Activated CD8-positive, alpha-beta T cell treated with anti-CD3 and anti-CD28 coated beads for 36 hours (primary cell): ENCODE results near the gene IFIT5. TPM values are rescaled to one million over a fixed set of nuclear protein-coding genes. Genes with fewer than 3 reads are reported as not detected.
A peak's percentile ranks its signal among the peaks of the same experiment; 100 is the strongest.

Source experiments
- ATAC-seq: fragments of 200-7000 bp; cut with Tn5 transposase; one replicate; pipeline ENCODE4 v1.10.0; 2021; ENCODE audit warnings: mild to moderate bottlenecking, moderate library complexity
- CTCF ChIA-PET: fragments of 350-600 bp; sonication (Branson Sonifier 250); formaldehyde crosslinking; loops from one replicate; lab custom pipeline; 2021; ENCODE audit warnings: antibody characterized with exemption; lab: Charles Lee
- POLR2A ChIA-PET: fragments of 350-600 bp; sonication (Branson Sonifier 250); formaldehyde crosslinking; loops from one replicate; lab custom pipeline; 2021; ENCODE audit warnings: antibody characterized with exemption; lab: Charles Lee
- DNase-seq: peaks from one replicate; pipeline ENCODE4 v3.0.0-alpha.2; 2020
- H3K27ac Mint-ChIP-seq: one replicate; pipeline ENCODE4 v1.8.0; 2021; ENCODE audit warnings: mild to moderate bottlenecking, mixed read lengths
- H3K27me3 Mint-ChIP-seq: one replicate; pipeline ENCODE4 v1.8.0; 2021; ENCODE audit warnings: mixed read lengths
- H3K36me3 Mint-ChIP-seq: one replicate; pipeline ENCODE4 v1.8.0; 2021; ENCODE audit warnings: low read depth, mixed read lengths
- H3K4me1 Mint-ChIP-seq: one replicate; pipeline ENCODE4 v1.8.0; 2021; ENCODE audit warnings: low read depth, mixed read lengths
- H3K4me3 Mint-ChIP-seq: one replicate; pipeline ENCODE4 v1.8.0; 2021; ENCODE audit warnings: mild to moderate bottlenecking, moderate library complexity, mixed read lengths
- H3K9me3 Mint-ChIP-seq: one replicate; pipeline ENCODE4 v1.8.0; 2021; ENCODE audit warnings: mixed read lengths
- intact Hi-C: fragments of 100-400 bp; cut with micrococcal nuclease; formaldehyde crosslinking; loops from one replicate; pipeline ENCODE4 v1.10.0; 2022
- total RNA-seq, 2 experiments: library from RNA; stranded (reverse); gene quantifications; one replicate each; pipeline ENCODE4 v1.2.3, GENCODE V29; 2021
- TF ChIP-seq, protein P1 (sequence below): fragments of 200-600 bp; IDR thresholded peaks from one replicate; pipeline ENCODE4 v1.8.0; 2022; ENCODE audit warnings: antibody characterized with exemption, mild to moderate bottlenecking

Gene IFIT5
- total RNA-seq, 2 experiments from 2014 or later = 11.7 to 12.6 TPM

DNA sequence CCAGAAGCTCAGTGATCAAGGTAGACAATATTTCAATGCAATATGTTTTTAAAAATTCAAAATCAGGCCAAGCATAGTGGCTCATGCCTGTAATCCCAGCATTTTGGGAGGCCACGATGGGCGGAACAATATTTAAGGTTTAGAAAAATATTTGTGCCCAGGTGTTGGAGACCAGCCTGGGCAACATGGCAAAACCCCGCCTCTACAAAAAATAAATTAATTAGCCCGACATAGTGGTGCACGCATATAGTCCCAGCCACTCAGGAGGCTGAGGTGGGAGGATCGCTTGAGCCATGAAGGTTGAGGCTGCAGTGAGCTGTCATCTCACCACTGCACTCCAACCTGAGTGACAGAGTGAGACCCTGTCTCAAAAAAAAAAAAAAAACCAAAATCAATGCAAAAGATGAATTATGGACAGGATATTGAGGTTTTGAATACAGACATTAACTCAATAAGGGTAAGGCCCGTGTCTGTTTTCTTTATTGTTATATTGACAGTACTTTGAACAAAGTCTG, 913 bp upstream of the IFIT5 start:
- Mint-ChIP-seq H3K27ac (peak overlapping the region; percentile 89), H3K36me3 (peaks cover 32% of the 10 kb centered on the region), H3K4me3 (peak overlapping the region; percentile 86), H3K27me3 (no peaks in the 10 kb centered on the region), H3K9me3 (peaks cover 4% of the 10 kb centered on the region), H3K4me1 (peaks cover 49% of the 10 kb centered on the region)
- CTCF ChIA-PET = interaction anchor here (1.0 to 2.1 kb wide), 6 partner anchors 11 to 383 kb away, joined by 3 to 8 read pairs (median 4); partner anchors contain the start of gene IFIT1
- ATAC-seq (no peak), DNase-seq (no peak)
- TF ChIP-seq, protein P1, sequence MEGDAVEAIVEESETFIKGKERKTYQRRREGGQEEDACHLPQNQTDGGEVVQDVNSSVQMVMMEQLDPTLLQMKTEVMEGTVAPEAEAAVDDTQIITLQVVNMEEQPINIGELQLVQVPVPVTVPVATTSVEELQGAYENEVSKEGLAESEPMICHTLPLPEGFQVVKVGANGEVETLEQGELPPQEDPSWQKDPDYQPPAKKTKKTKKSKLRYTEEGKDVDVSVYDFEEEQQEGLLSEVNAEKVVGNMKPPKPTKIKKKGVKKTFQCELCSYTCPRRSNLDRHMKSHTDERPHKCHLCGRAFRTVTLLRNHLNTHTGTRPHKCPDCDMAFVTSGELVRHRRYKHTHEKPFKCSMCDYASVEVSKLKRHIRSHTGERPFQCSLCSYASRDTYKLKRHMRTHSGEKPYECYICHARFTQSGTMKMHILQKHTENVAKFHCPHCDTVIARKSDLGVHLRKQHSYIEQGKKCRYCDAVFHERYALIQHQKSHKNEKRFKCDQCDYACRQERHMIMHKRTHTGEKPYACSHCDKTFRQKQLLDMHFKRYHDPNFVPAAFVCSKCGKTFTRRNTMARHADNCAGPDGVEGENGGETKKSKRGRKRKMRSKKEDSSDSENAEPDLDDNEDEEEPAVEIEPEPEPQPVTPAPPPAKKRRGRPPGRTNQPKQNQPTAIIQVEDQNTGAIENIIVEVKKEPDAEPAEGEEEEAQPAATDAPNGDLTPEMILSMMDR = no peak
- intact Hi-C loops = no loop called here
- POLR2A ChIA-PET = interaction anchor here (1.0 to 1.8 kb wide), 8 partner anchors 10 to 333 kb away, joined by 3 to 8 read pairs (median 4); partner anchors contain the start of genes IFIT1 and LIPA

DNA sequence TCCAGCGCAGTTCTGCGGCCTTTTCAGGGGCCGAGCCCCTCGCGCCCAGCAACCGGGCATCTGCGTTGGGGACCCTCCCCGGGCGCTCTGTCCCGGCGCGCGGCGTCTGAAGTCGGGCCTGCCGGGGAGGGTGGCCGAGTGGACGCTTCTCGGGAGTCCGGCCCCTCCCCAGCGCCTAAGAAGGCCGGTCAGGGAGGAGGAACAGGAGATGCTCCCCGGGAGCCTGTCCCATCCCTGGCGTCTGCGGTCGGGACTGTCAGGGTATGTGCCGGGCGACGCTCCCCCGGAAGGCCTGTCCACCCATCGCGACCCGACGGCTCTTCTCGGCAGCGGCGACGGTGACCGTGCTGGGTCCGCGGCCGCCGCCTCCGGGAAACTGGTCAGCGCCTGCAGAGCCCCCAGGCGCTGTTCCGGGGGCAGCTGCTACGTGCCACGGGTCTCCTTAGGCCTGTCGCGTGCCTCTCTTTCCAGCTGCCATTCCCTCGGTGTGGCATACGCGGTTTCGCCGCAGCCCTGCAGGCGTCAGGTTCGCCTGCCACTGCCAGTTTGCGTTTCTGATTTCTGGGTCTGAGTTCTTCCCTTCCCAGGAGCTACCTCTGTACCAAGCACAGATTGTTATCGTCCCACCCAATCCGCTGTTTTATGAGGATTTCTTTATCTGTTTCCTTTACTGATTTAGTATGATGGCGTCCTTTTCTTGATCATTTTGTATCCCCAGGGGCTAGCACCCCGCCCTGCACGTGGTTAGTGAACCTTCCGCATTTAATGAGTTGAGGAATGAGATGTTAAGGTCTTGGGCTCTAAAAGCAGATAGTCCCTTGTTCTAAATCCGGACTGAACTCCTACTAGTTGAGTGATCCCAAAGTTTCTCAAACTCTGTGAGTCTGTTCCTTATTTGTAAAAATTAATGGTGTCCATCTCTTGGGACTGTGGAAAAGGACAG, 782 bp downstream of the IFIT5 start:
- TF ChIP-seq, protein P1 = no peak
- DNase-seq (peak; percentile 40), ATAC-seq (peak; percentile 43)
- H3K36me3 Mint-ChIP-seq = peaks cover 36% of the 10 kb centered on the region
- H3K4me3 Mint-ChIP-seq = peak overlapping the region; percentile 86
- peaks cover 55% of the 10 kb centered on the region for H3K4me1 Mint-ChIP-seq
- CTCF ChIA-PET = interaction anchor here (0.9 to 1.3 kb wide), 2 partner anchors 83 to 157 kb away, joined by 3 to 6 read pairs; no protein-coding TSS in a partner anchor
- no peaks in the 10 kb centered on the region for H3K27me3 Mint-ChIP-seq
- POLR2A ChIA-PET = interaction anchor here (0.6 to 1.8 kb wide), 7 partner anchors 11 to 229 kb away, joined by 3 to 8 read pairs (median 3); partner anchors contain the start of gene IFIT1
- peak overlapping the region; percentile 89 for H3K27ac Mint-ChIP-seq
- intact Hi-C loops = no loop called here
- peaks cover 4% of the 10 kb centered on the region for H3K9me3 Mint-ChIP-seq

DNA sequence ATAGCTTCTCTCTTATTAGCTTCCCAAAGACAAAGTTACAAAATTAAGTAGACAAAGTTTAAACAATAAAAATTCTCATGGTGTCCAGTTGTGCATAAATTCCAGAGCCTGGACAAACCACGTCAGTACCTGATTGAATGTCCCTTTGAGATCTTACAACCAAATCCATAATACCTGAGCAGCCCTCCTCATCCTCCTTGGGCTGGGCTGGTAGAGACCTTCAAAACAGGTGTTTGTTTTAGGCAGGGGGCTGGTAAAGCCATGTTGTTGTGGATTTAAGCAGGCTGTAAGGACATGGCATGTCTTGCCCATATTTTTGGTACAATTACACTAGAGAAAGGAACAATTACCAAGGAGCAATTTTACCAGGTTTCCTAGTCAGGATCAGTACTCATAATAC, 2.1 kb downstream of the IFIT5 start:
- H3K4me3 Mint-ChIP-seq = peak overlapping the region; percentile 86
- peaks cover 48% of the 10 kb centered on the region for H3K36me3 Mint-ChIP-seq
- peaks cover 4% of the 10 kb centered on the region for H3K9me3 Mint-ChIP-seq
- peak overlapping the region; percentile 89 for H3K27ac Mint-ChIP-seq
- intact Hi-C loops = no loop called here
- no peaks in the 10 kb centered on the region for H3K27me3 Mint-ChIP-seq
- ATAC-seq = no peak
- ChIA-PET CTCF (interaction anchor here (1.1 kb wide), 1 partner anchor 115 kb away, joined by 4 read pairs; the partner anchor contains the start of gene IFIT2), POLR2A (no interaction called here)
- H3K4me1 Mint-ChIP-seq = peaks cover 50% of the 10 kb centered on the region
- no peak for DNase-seq
- TF ChIP-seq, protein P1 = no peak

DNA sequence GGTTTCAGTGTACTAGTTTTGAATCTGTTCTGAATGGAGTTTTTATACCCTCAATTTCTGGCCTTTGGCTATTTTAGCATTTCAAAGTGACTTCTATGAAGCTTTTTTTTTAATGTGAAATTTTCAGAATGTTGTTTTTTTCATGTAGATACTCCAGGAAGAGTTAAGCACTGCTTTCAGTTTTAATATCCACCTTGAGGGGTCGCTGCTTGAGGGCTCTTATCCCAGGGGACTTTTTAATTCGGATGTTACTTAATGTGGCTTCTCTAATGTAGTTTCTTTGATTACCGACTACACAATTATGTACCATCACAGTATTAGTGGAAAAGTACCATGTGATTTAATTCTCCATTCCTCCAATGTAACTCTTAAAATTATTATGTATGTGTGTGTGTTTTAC, 5.2 kb downstream of the IFIT5 start:
- CTCF ChIA-PET = interaction anchor here (0.7 to 1.3 kb wide), 7 partner anchors 9 to 336 kb away, joined by 3 to 4 read pairs (median 3); partner anchors contain the start of gene LIPA
- H3K4me3 Mint-ChIP-seq = peak overlapping the region; percentile 27
- DNase-seq (peak; percentile 31), ATAC-seq (no peak)
- intact Hi-C loops = no loop called here
- no peaks in the 10 kb centered on the region for H3K9me3 Mint-ChIP-seq
- peak overlapping the region; percentile 74 for H3K27ac Mint-ChIP-seq
- H3K27me3 Mint-ChIP-seq = no peaks in the 10 kb centered on the region
- POLR2A ChIA-PET = no interaction called here
- H3K36me3 Mint-ChIP-seq = peaks cover 42% of the 10 kb centered on the region
- TF ChIP-seq, protein P1 = no peak
- peaks cover 36% of the 10 kb centered on the region for H3K4me1 Mint-ChIP-seq
